Esophagus muscularis mucosa (tissue), 3 donors: ENCODE measurements around the gene NRP1.

Source experiments
- POLR2AphosphoS5 ChIP-seq, 2 donors: sonication (generic); formaldehyde crosslinking; IDR thresholded peaks; one replicate each; pipeline ENCODE4 v1.6.1; 2017; ENCODE audit warnings: antibody characterized with exemption in 2 of 2
- TF ChIP-seq, protein P1 (sequence below), 3 experiments: fragments of 200-600 bp in 2 of 3; fragments of 450-650 bp in 1 of 3; sonication (generic) in 2 of 3; IDR thresholded peaks; one replicate each; pipeline ENCODE4 v1.5.1; 2017 to 2019; ENCODE audit warnings: antibody characterized with exemption in 3 of 3, mild to moderate bottlenecking in 2 of 3, moderate library complexity in 1 of 3

DNA sequence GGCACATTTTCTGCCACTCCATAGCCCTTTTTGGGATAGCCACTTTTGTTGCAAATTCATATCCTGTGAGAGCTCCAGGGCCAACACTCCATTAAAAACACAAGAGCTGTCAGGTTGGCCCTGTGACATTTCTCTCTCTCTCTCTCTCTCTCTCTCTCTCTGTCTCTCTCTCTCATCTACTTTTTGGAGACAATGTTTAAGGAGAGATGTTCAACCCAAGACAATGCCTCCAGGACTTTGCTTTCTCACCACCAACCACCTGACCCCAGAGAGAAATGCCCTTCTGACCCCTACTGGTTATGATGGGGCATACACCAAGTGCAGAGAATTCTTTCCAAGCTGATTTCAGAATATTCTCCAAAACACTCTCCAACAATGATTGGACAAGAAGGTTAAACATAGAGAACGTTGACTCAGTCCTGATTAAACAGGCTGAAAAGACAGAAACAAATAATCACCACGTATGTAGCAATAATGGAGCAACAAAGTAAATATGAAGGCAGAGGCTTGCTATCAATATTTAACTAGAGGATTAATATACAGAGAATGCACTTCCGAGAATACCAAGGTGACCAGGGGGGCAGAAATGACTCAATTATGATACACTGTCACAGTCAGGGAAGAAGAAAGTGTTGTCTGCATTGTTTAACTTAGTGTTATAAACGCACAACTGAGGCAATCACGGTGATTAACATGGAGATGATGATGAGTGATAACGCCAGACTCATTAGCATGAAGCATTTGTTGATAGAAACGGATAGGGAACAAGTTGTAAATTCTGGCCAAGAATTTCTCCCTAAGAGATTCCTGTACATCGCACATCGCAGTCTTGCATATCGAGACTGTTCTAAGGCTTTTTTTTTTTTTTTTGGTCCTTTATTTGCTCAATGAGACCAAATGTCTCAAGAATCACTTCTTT, 178.5 kb downstream of the NRP1 start:
- TF ChIP-seq, protein P1, sequence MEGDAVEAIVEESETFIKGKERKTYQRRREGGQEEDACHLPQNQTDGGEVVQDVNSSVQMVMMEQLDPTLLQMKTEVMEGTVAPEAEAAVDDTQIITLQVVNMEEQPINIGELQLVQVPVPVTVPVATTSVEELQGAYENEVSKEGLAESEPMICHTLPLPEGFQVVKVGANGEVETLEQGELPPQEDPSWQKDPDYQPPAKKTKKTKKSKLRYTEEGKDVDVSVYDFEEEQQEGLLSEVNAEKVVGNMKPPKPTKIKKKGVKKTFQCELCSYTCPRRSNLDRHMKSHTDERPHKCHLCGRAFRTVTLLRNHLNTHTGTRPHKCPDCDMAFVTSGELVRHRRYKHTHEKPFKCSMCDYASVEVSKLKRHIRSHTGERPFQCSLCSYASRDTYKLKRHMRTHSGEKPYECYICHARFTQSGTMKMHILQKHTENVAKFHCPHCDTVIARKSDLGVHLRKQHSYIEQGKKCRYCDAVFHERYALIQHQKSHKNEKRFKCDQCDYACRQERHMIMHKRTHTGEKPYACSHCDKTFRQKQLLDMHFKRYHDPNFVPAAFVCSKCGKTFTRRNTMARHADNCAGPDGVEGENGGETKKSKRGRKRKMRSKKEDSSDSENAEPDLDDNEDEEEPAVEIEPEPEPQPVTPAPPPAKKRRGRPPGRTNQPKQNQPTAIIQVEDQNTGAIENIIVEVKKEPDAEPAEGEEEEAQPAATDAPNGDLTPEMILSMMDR (IDR thresholded peaks at IDR 0.05), result peak; percentile 36 to 56 (median 43)
- TF ChIP-seq POLR2AphosphoS5 (IDR thresholded peaks at IDR 0.05), result no peak
